Measurements from ENCODE around the gene CDH23.

CDH23 gene

DNA sequence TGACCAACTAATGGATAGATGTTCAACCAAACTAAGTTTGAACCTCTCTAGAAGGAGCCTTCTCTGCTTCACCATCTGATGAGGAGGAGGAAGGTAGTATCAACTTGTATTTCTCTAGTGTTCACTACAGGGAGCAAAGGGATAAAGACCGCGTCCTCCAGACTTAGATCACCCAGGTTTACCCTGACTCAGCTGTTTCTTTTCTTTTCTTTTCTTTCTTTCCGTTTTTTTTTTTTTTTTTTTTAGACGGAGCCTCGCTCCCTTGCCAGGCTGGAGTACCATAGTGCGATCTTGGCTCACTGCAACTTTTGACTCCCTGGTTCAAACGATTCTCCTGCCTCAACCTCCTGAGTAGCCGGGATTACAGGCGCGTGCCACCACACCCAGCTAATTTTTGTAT is 263.0 kb downstream of the CDH23 start:
- TF ChIP-seq SNAI2 (CRISPR knock-in tag; IDR thresholded peaks at IDR 0.05) (no peak), ZFP3 (CRISPR knock-in tag; IDR thresholded peaks at IDR 0.05) (no peak)
- TF ChIP-seq, protein P1, sequence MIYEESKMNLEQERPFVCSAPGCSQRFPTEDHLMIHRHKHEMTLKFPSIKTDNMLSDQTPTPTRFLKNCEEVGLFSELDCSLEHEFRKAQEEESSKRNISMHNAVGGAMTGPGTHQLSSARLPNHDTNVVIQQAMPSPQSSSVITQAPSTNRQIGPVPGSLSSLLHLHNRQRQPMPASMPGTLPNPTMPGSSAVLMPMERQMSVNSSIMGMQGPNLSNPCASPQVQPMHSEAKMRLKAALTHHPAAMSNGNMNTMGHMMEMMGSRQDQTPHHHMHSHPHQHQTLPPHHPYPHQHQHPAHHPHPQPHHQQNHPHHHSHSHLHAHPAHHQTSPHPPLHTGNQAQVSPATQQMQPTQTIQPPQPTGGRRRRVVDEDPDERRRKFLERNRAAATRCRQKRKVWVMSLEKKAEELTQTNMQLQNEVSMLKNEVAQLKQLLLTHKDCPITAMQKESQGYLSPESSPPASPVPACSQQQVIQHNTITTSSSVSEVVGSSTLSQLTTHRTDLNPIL (CRISPR knock-in tag; IDR thresholded peaks at IDR 0.05; ENCODE audit: low read depth), result no peak
- TF ChIP-seq, protein P2, sequence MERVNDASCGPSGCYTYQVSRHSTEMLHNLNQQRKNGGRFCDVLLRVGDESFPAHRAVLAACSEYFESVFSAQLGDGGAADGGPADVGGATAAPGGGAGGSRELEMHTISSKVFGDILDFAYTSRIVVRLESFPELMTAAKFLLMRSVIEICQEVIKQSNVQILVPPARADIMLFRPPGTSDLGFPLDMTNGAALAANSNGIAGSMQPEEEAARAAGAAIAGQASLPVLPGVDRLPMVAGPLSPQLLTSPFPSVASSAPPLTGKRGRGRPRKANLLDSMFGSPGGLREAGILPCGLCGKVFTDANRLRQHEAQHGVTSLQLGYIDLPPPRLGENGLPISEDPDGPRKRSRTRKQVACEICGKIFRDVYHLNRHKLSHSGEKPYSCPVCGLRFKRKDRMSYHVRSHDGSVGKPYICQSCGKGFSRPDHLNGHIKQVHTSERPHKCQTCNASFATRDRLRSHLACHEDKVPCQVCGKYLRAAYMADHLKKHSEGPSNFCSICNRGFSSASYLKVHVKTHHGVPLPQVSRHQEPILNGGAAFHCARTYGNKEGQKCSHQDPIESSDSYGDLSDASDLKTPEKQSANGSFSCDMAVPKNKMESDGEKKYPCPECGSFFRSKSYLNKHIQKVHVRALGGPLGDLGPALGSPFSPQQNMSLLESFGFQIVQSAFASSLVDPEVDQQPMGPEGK (CRISPR knock-in tag; IDR thresholded peaks at IDR 0.05; ENCODE audit: borderline replicate concordance), result no peak
- ATAC-seq, result no peak

DNA sequence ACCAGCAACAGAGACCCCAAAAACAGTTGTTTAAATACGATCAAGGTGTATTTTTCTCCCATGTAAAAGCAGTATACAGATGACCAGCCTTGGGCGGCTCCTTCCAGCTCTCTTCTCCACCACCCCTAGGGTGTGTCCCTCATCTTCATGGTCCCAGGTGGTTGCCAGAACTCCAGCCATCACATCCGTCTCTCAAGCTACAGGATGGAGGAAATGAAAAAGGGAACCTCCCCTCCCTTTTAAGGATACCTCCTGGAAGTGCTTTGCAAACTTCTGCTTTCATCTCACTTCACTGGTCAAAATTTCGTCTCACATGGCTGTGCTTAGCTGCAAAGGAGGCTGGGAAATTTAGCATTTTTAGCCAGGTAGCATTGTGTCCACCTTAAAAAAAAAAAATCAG is 263.6 kb downstream of the CDH23 start:
- ATAC-seq, result no peak
- TF ChIP-seq, protein P3, sequence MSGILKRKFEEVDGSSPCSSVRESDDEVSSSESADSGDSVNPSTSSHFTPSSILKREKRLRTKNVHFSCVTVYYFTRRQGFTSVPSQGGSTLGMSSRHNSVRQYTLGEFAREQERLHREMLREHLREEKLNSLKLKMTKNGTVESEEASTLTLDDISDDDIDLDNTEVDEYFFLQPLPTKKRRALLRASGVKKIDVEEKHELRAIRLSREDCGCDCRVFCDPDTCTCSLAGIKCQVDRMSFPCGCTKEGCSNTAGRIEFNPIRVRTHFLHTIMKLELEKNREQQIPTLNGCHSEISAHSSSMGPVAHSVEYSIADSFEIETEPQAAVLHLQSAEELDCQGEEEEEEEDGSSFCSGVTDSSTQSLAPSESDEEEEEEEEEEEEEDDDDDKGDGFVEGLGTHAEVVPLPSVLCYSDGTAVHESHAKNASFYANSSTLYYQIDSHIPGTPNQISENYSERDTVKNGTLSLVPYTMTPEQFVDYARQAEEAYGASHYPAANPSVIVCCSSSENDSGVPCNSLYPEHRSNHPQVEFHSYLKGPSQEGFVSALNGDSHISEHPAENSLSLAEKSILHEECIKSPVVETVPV (CRISPR knock-in tag; IDR thresholded peaks at IDR 0.05), result no peak
- TF ChIP-seq ZNF8 (CRISPR knock-in tag; IDR thresholded peaks at IDR 0.05), result no peak
- no peak for TF ChIP-seq RARB (CRISPR knock-in tag; IDR thresholded peaks at IDR 0.05)
- no peak for TF ChIP-seq ARNTL (CRISPR knock-in tag; IDR thresholded peaks at IDR 0.05; ENCODE audit: borderline replicate concordance, low read depth)
- TF ChIP-seq, protein P2 (CRISPR knock-in tag; IDR thresholded peaks at IDR 0.05; ENCODE audit: borderline replicate concordance), result no peak
- TF ChIP-seq TOX (CRISPR knock-in tag; IDR thresholded peaks at IDR 0.05; ENCODE audit: borderline replicate concordance), result no peak
- no peak for TF ChIP-seq ZC3H10 (CRISPR knock-in tag; IDR thresholded peaks at IDR 0.05)
- TF ChIP-seq OSR1 (CRISPR knock-in tag; IDR thresholded peaks at IDR 0.05), result no peak
- no peak for TF ChIP-seq GLIS3 (CRISPR knock-in tag; IDR thresholded peaks at IDR 0.05)
- TF ChIP-seq, protein P4, sequence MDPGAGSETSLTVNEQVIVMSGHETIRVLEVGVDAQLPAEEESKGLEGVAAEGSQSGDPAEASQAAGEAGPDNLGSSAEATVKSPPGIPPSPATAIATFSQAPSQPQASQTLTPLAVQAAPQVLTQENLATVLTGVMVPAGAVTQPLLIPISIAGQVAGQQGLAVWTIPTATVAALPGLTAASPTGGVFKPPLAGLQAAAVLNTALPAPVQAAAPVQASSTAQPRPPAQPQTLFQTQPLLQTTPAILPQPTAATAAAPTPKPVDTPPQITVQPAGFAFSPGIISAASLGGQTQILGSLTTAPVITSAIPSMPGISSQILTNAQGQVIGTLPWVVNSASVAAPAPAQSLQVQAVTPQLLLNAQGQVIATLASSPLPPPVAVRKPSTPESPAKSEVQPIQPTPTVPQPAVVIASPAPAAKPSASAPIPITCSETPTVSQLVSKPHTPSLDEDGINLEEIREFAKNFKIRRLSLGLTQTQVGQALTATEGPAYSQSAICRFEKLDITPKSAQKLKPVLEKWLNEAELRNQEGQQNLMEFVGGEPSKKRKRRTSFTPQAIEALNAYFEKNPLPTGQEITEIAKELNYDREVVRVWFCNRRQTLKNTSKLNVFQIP (CRISPR knock-in tag; IDR thresholded peaks at IDR 0.05; ENCODE audit: borderline replicate concordance, low read depth), result no peak
- TF ChIP-seq CSDC2 (CRISPR knock-in tag; IDR thresholded peaks at IDR 0.05), result no peak

DNA sequence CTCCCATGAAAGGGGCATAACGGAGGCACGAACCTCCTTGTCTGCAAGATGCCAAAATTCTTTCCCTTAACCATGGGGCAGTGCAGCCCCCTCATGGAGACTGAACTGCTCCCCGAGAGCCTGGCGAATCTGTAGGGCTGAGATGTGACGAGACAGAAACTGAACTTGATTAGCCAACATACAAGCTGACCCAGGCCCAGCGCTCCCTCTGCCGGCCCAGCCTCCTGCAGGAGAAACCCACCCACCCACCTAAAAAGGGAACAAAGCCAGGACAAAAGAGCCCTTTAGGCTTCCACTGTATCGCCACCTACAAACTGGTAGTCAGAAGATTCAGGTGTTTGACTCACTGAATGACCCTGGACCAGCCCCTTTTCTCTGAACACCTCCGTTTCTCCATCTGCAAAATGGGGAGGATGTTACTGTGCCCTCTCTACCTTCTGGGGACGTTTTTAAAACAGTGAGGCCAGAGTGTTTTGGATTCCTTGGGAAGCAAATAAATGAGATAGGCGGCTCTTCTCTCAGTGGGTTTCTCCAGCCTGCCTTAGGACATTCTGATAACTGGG is 264.4 kb downstream of the CDH23 start:
- TF ChIP-seq, protein P3 (CRISPR knock-in tag; IDR thresholded peaks at IDR 0.05), result no peak
- TF ChIP-seq ARNTL (CRISPR knock-in tag; IDR thresholded peaks at IDR 0.05; ENCODE audit: borderline replicate concordance, low read depth) (no peak), CSDC2 (CRISPR knock-in tag; IDR thresholded peaks at IDR 0.05) (no peak), ZNF565 (CRISPR knock-in tag; conservative IDR thresholded peaks at IDR 0.05; ENCODE audit: low read depth) (no peak), OSR1 (CRISPR knock-in tag; IDR thresholded peaks at IDR 0.05) (no peak), ZC3H10 (CRISPR knock-in tag; IDR thresholded peaks at IDR 0.05) (no peak), RARB (CRISPR knock-in tag; IDR thresholded peaks at IDR 0.05) (no peak), ZNF8 (CRISPR knock-in tag; IDR thresholded peaks at IDR 0.05) (no peak), BACH2 (CRISPR knock-in tag; IDR thresholded peaks at IDR 0.05; ENCODE audit: borderline replicate concordance) (no peak), ZFP3 (CRISPR knock-in tag; IDR thresholded peaks at IDR 0.05) (no peak), ISL1 (CRISPR knock-in tag; IDR thresholded peaks at IDR 0.05) (no peak), GLIS3 (CRISPR knock-in tag; IDR thresholded peaks at IDR 0.05) (no peak)
- TF ChIP-seq, protein P2 (CRISPR knock-in tag; IDR thresholded peaks at IDR 0.05; ENCODE audit: borderline replicate concordance), result no peak
- TF ChIP-seq, protein P5, sequence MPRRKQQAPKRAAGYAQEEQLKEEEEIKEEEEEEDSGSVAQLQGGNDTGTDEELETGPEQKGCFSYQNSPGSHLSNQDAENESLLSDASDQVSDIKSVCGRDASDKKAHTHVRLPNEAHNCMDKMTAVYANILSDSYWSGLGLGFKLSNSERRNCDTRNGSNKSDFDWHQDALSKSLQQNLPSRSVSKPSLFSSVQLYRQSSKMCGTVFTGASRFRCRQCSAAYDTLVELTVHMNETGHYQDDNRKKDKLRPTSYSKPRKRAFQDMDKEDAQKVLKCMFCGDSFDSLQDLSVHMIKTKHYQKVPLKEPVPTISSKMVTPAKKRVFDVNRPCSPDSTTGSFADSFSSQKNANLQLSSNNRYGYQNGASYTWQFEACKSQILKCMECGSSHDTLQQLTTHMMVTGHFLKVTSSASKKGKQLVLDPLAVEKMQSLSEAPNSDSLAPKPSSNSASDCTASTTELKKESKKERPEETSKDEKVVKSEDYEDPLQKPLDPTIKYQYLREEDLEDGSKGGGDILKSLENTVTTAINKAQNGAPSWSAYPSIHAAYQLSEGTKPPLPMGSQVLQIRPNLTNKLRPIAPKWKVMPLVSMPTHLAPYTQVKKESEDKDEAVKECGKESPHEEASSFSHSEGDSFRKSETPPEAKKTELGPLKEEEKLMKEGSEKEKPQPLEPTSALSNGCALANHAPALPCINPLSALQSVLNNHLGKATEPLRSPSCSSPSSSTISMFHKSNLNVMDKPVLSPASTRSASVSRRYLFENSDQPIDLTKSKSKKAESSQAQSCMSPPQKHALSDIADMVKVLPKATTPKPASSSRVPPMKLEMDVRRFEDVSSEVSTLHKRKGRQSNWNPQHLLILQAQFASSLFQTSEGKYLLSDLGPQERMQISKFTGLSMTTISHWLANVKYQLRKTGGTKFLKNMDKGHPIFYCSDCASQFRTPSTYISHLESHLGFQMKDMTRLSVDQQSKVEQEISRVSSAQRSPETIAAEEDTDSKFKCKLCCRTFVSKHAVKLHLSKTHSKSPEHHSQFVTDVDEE (CRISPR knock-in tag; IDR thresholded peaks at IDR 0.05), result no peak
- TF ChIP-seq, protein P4 (CRISPR knock-in tag; IDR thresholded peaks at IDR 0.05; ENCODE audit: borderline replicate concordance, low read depth), result no peak
- no peak for ATAC-seq
